ENCODE measurements around the gene AP1S3.
"Not testable (repeated sequence)": the region's sequence is repeated elsewhere in the genome, so short reads cannot be mapped to it uniquely, and the experiment has no call there.

Gene AP1S3

DNA sequence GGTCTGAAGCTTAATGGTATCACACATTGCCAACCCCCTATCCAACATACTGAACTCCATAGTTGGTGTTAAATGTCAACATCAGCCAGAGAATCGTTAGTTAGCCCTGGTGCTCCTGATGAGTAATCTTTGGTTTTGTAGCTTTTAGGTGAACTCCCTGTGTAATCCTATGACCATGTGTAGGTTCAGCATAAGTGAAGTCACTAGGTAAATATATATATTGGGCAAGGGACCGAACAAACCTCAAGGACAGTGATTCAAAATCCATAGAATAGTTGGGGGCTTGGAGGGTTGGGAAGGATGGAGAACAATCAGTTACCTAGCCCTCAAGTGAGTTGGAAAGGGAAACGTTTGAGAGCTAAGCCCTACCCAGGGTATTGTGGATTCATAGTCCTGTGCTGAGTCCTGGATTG is 16.0 kb upstream of the AP1S3 start:
- DNase-seq: no peak

DNA sequence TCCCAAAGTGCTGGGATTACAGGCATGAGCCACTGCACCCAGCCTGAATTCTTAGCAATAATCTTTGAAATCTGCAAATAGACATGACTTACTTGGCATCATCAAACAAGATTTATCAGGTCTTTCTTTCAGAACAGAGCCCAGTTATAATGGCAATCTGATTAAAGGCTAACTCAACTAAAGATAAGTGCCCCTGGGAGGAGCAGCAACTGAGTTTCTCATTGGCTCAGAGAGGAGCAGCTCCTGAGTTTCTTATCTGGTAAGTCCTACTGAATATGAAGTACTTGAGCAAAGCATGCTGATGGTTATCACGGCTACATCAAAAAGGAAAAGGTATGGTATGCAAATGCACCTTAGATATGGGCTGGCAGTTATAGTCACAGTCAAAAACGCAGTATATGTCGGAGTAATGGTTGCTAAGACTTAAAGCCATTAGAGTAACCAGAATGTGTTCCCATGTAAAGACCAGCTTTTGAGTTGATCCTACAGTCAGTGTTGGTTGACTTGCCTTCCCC is 15.0 kb upstream of the AP1S3 start:
- DNase-seq: no peak

DNA sequence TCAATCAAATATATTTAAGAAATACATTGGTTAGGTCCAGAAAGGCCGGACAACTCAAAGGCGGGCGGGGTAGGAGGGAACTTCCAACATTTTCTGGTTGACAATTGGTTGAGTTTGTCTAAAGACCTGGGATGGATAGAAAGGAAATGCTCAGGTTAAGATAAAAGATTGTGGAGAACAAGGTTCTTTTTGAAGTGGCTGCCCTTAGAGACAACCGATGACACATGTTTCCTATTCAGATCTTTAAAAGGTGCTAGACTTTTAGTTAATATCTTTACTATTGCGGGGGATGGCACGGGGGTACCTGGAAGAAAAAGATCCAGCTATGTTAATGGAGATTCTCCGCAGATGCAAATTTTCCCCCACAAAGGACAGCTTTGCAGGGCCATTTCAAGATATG is 10.0 kb upstream of the AP1S3 start:
- no peak for DNase-seq

DNA sequence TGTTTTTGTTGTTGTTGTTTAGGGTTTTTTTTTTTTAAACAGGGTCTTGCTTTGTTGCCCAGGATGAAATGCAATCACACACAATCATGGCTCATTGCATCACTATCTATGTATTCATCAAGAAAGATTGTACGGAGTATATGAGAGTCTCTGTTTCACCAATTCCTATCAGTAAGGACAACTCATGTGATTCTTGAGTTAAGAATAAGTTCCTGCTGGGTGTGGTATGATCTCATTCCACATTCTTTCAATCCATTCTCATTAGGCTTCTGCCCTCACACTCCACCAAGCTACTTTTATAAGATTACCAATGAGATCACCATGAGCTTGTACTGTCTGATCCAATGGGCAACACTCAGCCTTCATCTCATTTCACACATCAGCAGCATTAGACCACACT is 9.1 kb upstream of the AP1S3 start:
- DNase-seq: no peak

DNA sequence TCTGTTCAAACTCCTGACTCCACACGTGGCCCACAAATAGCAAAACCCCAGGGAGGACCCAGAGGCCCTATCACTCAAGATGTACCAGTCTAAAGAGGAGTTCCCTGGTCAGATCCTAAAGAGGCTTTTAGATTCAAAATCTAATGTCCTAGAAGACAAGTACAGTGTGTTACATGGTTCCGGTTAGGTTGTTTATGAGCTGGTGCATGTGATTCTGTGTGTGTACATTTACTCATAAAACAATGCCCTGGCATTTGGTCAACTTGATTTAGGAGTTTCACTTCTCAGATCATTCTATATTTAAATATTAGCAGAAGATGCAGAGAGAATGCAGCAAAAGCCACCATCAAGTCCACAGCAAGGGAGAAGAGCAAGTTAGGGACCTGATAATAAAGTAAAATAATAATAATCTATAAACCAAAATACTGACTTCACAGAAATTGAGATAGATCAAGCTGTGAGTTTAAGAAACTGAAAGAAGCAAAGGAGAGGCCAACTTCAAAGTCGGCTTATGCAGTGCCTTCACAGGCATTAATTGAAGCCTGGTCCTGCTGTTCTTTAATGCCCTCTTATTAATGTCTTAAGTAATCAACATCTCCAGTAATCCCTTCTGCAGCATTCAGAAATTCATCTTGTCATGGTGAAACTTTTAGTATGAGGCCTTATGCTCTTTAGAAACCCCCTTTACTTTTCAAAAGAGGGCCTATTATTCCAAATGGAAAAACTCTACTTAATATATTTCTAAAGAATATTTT is 4.2 kb upstream of the AP1S3 start:
- no peak for DNase-seq

DNA sequence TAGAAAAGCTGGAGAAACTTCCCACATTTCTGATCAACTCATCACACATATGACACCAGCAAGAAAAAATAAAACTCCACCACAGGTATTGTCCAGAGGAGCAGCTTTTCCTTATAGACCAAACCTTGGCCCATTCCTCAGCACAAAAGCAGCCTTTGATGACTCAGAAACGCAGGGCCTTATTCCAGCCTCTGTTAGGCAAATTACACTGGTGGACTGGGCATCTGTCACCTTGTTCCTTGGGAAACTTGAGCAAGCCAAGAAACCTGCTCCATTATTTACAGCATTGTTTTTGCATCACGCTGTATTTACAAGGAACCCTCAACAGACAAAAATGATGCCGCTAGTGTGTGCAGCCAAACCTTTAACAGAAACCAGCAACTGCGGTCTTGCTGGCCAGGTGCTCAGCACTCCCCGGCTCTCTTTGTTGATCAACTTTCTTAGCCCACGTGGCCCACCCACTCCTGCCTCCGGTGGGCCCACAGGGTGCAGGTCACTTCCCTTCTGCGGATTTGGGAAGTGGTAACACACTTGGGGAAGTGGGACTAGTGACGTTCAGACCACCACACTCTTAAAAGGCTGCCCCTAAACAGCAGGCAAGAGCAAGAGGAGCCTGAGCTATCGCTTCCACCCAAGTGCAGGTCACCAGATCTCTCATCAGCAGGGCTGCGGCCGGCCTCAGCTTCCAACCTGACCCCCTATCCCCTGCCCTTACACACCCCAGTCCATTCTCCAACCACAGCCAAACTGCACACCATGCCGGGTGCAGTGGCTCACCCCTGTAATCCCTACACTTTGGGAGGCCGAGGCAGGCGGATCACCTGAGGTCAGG is 1.5 kb downstream of the AP1S3 start:
- no peak for DNase-seq

DNA sequence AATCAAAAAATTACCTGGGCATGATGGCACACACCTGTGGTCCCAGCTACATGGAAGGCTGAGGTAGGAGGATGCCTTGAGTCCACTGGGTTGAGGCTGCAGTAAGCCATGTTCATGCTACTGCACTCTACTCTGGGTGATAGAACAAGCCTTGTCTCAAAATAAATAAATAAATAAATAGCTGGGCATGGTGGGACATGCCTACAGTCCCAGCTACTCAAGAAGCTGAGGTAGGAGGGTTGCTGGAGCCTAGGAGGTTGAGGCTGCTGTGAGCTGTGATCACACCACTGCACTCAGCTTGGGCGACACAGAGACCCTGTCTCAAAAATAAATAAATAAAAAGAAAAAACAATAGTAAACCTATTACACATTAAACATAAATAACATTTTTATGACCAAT is 3.0 kb downstream of the AP1S3 start:
- DNase-seq: no peak

DNA sequence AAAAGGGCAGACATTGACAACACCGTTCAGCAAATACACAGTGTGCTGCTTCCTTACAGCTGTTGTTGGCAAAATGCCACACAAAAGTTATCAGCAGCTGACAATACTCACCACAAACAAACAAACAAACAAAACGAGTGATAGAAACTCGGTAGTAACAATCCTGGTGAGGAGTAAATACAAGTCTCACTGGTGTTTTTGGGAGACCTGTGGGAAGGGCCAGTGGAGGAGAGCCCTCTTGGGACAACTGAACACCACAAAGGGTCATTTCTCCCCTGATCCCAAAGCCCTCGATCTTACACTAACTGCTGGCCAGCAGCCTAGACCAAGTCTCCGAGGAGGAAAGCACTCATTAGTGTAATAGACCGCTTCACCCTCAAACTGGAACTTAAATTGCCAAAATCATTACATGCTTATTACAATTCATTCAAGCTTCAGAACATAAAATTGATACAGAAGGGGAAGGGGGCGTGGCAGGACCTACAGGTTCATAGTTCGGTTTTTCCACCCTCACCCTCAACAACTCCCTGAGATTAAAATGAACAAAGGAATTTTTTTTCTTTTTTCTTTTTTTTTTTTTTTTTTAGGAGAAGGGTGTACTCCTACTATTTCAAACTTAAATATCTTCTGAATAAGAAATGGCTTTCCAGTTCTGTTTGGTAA is 5.0 kb downstream of the AP1S3 start:
- peak; percentile 31 for DNase-seq

DNA sequence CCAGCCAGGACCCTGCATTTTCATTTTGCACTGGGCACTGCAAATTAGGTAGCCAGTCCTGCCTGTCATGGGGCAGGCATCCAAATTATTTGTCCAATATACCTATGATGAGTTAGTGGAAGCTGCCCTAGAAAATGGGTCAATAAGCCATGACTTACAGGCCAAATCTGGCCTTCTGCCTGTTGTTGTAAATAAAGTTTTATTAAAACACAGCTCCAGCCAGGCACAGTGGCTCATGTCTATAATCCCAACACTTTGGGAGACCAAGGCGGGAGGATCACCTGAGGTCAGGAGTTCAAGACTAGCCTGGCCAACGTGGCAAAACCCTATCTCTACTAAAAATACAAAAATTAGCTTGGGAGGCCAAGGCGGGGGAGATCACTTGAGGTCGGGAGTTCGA is 8.3 kb downstream of the AP1S3 start:
- DNase-seq: no peak

DNA sequence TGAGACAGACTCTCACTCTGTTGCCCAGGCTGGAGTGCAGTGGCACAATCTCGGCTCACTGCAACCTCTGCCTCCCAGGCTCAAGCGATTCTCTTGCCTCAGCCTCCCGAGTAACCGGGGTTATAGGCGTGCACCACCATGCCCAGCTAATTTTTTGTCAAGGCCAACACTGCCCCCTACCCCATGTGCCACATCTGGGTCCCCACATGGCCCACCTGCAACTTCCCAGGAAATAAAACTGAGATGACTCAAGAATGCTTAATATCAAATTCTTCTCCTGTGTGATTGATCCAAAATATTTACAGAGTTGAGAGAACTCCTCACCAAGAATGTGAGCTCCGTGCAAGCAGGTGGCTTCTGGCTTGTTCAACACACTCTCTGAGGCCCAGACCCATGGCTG is 9.1 kb downstream of the AP1S3 start:
- no peak for DNase-seq

DNA sequence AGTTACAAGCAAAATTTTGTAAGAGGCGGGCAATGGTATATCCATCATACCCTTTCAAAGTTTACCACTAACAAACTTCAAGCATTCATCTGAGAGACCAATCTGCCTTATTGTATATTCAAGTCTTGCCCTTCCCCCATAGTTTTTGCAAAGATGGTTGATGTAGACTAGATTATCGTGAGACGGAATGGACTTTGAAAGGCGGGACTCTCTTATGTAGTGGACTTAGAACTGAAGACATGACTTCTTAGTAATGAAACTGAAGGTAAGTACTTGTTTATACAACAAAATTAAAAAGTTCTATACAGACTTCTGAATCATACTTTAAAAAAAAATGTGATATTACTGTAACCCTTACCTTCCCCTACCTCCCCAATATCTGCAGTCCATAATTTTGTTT is 10.4 kb downstream of the AP1S3 start:
- no peak for DNase-seq

DNA sequence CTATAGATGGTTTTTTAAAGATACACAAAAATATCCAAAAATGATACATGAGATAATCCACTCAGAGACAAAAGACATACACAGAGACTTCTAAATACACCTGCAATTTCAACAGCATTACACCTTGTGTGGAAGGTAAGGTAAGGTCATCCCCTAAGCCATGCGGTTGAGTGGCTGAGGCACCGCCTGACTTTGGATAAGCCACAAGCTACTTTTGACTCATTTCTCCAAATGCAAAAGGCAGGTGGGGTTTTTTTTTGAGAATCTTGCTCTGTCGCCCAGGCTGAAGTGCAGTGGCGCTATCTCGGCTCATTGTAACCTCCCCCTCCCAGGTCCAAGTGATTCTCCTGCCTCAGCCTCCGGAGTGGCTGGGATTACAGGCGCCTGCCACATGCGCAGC is 13.1 kb downstream of the AP1S3 start:
- DNase-seq: no peak

DNA sequence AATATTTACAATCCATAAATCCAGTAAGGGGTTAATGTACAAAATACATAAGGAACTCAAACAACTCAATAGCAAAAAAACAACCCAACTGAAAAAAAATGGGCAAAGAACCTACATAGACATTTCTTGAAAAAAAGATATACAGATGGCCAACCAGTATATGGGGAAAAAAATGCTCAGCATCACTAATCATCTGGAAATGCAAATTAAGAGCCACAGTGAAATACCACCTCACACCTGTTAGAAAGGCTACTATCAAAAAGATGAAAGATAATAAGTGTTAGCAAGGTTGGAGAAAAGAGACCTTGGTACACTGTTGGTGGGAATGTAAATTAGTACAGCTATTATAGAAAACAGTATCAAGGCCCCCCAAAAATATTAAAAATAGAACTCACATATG is 14.6 kb downstream of the AP1S3 start:
- DNase-seq: no peak

DNA sequence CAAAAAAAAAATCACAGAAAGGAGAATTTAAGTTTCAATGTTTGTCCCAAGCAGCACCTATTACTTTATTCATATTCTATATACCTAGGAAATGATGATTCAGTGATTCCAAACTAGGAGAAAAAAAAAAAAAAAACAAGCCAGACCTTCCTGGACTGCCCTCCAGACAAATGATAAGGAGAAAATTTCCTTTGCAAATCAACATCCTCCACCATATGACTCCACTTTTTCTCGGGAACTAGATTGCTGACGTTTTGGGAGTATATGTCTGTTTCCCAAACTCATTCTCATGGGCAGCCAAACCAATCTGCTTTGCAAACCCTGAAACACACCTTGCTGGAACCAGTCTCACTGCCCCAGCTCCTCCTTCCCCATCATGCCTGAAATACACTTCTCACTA is 16.8 kb downstream of the AP1S3 start:
- no peak for DNase-seq

DNA sequence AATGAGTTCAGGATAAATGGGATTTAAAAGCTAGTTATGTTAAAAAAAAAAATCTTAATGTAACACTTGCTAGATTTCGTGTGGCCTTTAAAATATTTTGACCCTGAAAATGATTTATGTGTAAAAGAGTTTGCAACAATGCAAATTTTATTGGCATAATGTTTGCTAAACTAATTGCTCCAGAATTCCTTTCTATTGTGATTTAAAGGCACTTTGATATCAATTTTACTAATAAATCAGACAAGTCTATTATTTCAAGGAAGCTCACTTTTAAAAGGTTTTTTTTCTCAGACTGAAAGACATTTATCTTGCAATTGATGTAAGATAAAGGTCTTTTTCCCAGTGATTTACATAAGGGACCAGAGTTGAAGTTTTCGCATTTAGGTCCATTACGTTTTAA is 17.5 kb downstream of the AP1S3 start:
- no peak for DNase-seq

DNA sequence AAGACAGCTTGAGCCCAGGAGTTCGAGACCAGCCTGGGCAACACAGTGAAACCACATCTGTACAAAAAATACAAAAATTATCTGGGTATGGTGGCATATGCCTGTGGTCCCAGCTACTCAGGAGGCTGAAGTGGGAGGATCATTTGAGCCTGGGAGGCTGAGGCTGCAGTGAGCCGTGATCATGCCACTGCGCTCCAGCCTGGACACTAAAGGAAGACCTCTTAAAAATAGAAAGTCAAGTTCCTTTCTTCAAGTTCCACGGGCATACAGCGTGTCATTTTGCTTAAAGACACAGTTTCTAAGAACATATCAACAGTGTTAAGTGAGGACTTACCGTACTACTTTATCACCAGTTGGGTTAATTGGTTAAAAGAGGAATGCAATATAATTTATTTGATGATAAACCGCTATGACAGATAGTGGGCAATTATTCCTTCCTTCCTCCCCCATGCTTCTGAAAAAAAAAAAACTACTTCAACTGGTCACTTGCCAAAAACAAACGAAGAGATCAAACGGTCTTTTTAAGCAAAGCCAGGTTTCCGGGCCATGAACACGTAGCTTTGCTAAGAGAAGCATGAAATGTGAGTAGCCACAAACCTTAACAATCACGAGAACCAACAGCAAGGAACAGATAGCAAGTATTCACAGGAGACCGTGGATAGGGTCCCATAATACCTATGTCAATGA is 21.4 kb downstream of the AP1S3 start:
- peak; percentile 10 for DNase-seq

DNA sequence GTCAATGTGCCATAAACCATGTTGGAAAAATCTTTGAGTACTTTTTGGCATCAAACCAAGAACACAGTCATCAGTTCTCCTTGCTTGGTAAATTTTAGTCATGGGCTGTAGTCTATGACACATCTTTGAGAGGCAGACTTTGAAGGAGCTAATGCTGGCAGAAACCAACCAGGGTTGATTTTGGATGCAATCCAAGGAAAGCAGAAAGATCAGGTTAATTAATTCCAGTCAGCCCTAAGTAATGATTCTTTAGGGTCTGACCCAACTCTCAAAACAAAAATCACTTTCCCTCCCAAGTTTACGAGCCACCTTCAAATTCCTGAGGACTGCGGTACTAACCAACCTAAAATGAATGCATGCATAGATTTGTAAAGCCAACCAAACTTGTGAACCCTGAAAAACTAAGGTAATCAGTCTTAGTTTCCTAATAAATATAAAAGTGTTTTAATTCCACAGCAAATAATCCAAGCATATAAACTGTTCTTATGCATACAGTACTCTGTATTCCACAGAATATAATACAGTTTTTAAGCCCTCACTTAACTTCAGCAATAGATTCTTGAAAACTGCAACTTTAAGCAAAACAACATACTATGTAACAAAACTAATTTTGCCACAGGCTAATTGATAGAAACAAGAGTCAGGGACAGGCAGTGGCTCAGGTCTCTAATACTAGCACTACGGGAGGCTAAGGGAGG is 22.0 kb downstream of the AP1S3 start:
- DNase-seq: peak; percentile 42

DNA sequence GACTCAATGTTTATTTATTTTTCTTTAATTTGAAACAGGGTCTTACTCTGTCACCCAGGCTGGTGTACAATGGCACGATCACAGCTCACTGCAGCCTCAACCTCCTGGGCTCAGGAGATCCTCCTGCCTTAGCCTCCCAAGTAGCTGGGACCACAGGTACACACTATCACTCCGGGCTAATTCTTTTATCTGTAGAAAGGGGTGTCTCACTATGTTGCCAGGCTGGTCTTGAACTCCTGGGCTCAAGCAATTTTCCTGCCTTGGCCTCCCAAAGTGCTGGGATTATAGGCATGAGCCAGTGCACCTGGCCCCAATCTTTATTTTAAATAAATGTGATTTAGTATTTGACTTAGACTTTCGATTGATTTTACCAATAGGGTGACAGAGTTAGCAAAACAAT is 22.6 kb downstream of the AP1S3 start:
- DNase-seq: not testable (repeated sequence)

DNA sequence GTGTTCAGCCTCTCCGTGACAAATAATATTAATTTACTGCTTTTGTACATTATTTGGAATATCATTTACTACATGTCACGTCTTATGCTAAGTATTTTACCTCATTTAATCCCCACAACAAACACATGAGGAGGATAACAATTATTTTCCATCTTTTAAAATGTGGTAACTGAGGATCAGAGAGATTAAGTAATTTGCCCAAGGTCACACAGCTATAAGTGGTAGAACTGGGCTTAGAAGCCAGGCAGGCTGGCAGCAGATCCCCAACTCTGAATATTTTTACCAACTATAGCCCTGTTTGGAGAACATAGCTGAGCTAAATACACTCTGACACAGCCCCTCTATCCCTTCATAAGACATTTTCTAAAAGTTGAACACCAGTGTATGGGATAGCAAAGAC is 24.1 kb downstream of the AP1S3 start:
- DNase-seq: no peak

DNA sequence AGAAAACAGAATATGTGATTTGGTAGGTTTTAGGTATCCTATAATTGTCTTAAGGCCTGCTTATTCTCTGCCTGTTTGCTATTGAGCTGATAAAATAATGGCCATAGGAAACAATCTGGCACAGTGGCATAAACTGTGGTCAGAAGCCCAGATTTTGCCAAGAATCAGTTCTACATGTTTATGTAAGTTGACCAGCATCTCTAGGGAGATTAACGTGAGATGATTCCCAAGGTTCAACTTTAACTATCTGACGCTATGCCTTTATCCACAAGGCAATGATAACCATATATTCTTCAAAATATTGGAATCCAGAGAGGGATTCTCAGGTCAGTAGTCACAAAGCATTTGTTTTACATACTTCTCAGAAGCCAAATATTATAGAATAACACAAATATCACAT is 25.6 kb downstream of the AP1S3 start:
- no peak for DNase-seq

DNA sequence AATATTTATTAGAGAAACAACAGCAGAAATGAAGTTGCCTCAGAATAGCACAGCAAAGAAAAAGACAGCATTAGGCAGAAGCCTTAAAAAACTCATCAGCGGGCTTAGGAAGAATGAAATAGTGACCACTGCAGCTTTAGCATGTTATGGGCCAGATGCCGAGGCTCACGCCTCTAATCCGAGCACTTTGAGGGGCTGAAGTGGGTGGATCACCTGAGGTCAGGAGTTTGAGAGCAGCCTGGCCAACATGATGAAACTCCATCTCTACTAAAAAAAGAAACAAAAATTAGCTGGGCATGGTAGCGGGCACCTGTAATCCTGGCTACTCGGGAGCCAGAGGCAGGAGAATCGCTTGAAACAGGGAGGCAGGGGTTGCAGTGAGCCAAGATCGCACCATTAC is 32.4 kb downstream of the AP1S3 start:
- DNase-seq: no peak

DNA sequence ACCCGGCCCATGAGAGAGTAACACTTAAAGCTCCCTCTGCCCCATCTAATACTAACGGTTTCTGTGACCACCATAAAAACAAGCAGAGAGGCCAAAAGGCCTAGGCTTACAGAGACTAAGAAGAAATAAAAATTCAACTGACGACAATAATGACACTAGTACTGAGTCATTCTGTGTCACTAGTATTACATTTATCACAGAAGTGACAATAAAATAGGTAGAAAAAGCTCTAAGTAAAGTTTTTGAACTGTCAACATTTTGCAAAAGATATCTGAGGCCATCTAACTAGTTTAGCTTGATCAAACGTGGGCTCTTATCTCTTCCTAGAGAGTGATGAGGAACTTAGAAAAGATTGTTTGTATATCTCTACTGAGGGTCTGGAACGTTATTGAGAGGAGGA is 35.6 kb downstream of the AP1S3 start:
- DNase-seq: no peak
